Measurements from ENCODE around the gene FBXW9. TPM values are rescaled to one million over a fixed set of nuclear protein-coding genes. Genes with fewer than 3 reads are reported as not detected.
A peak's percentile ranks its signal among the peaks of the same experiment; 100 is the strongest.

The FBXW9 gene
- total RNA-seq, 1 donor from 2014 or later: 8.0 TPM

DNA sequence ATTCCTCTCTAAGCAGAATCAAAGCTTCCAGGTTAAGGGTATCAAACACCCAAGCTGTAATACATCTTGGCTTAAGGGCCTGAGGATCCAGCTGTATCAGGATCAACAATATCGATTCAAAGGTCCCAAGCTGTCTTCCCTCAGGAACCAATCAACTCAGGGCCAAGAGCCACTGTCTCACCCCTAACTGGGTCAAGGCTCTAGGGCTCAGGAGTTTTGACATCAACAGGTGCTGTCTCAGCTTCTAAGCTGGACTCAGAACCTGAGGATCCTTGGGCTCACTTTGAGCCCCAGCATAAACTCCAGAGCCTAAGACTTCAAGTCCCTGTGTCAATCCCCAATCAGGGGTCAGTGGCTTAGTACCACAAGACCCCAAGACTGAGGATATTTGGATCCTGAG is 917 bp downstream of the FBXW9 start:
- Mint-ChIP-seq H3K4me3 (ENCODE audit: unreplicated experiment) (peak overlapping the region; percentile 69), H3K9me3 (ENCODE audit: unreplicated experiment) (no peaks in the 10 kb centered on the region), H3K27me3 (ENCODE audit: unreplicated experiment) (peaks cover 8% of the 10 kb centered on the region), H3K36me3 (ENCODE audit: low read depth, unreplicated experiment) (peaks cover 10% of the 10 kb centered on the region), H3K4me1 (ENCODE audit: unreplicated experiment) (peaks cover 3% of the 10 kb centered on the region), H3K27ac (ENCODE audit: unreplicated experiment) (no peak overlapping the region)
- TF ChIP-seq, protein P1, sequence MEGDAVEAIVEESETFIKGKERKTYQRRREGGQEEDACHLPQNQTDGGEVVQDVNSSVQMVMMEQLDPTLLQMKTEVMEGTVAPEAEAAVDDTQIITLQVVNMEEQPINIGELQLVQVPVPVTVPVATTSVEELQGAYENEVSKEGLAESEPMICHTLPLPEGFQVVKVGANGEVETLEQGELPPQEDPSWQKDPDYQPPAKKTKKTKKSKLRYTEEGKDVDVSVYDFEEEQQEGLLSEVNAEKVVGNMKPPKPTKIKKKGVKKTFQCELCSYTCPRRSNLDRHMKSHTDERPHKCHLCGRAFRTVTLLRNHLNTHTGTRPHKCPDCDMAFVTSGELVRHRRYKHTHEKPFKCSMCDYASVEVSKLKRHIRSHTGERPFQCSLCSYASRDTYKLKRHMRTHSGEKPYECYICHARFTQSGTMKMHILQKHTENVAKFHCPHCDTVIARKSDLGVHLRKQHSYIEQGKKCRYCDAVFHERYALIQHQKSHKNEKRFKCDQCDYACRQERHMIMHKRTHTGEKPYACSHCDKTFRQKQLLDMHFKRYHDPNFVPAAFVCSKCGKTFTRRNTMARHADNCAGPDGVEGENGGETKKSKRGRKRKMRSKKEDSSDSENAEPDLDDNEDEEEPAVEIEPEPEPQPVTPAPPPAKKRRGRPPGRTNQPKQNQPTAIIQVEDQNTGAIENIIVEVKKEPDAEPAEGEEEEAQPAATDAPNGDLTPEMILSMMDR (IDR thresholded peaks at IDR 0.05; ENCODE audit: unreplicated experiment): no peak
- DNase-seq (ENCODE audit: low spot score): no peak

DNA sequence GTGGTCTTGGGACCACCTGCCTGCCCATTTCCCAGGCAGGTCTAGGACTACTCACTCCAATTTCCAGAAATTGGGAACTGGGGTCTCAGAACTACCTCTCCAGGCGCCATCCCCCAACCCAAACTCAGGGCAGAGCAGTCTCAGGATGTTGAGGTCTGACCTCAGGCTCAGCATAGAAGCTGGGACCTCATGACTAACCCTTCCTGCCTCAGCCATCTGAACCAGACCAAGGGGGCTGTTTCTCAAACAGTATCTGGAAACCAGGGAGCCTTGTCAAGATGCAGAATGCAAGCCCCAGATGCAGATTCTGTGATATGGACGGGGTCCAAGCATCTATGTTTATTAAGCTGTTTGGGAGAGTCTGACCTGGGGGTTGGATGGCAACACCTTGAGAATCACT is 1.3 kb downstream of the FBXW9 start:
- Mint-ChIP-seq H3K27ac (ENCODE audit: unreplicated experiment) (no peak overlapping the region), H3K4me3 (ENCODE audit: unreplicated experiment) (no peak overlapping the region), H3K4me1 (ENCODE audit: unreplicated experiment) (peaks cover 3% of the 10 kb centered on the region), H3K27me3 (ENCODE audit: unreplicated experiment) (peaks cover 8% of the 10 kb centered on the region), H3K9me3 (ENCODE audit: unreplicated experiment) (no peaks in the 10 kb centered on the region), H3K36me3 (ENCODE audit: low read depth, unreplicated experiment) (peaks cover 10% of the 10 kb centered on the region)
- DNase-seq (ENCODE audit: low spot score): no peak
- TF ChIP-seq, protein P1 (IDR thresholded peaks at IDR 0.05; ENCODE audit: unreplicated experiment): no peak

DNA sequence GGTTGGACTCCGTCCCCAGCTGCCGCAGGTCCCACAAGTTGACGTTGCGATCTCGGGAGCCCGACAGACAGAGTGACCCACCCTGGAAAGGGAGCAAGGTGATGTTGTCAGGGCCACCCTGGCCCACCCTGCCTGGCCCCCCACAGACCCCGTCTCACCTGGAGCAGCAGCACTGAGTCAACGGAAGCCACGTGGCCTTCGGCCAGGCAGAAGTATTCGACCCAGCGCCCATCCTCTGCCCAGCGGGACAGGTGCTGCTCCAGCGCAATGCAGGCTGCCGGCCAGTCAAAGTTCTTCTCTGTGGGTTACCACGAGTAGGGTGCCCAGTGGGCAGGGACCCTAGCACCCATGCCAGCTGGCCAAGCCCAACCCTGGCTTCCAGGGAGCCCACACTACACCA is 1.8 kb downstream of the FBXW9 start:
- no peaks in the 10 kb centered on the region for H3K9me3 Mint-ChIP-seq (ENCODE audit: unreplicated experiment)

DNA sequence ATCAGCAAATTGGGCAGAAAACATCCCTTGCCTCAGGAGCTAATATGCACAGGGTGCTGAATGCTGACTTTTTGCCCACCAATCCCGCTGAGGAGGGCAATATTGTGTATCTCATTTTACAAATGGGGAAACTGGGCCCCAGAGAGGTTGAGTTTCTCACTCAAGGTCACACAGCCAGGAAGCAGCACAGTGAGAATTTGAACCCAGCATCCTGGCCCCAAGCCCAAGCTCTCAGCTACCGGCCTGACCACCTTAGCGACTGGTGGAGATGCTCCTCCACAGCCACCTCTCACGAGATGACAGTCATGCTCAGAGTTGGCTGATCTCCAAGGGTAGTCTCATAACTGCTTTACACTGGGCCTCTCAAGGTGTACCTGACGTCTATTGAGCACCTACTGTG is 3.5 kb downstream of the FBXW9 start:
- Mint-ChIP-seq H3K27me3 (ENCODE audit: unreplicated experiment) (peaks cover 3% of the 10 kb centered on the region), H3K9me3 (ENCODE audit: unreplicated experiment) (no peaks in the 10 kb centered on the region), H3K36me3 (ENCODE audit: low read depth, unreplicated experiment) (peaks cover 6% of the 10 kb centered on the region), H3K4me1 (ENCODE audit: unreplicated experiment) (no peaks in the 10 kb centered on the region), H3K27ac (ENCODE audit: unreplicated experiment) (no peak overlapping the region), H3K4me3 (ENCODE audit: unreplicated experiment) (no peak overlapping the region)
- TF ChIP-seq, protein P1 (IDR thresholded peaks at IDR 0.05; ENCODE audit: unreplicated experiment): no peak
- no peak for DNase-seq (ENCODE audit: low spot score)

More for the DNA sequence above, 1.8 kb downstream of the FBXW9 start:
- Mint-ChIP-seq H3K4me3 (ENCODE audit: unreplicated experiment) (no peak overlapping the region), H3K27me3 (ENCODE audit: unreplicated experiment) (peaks cover 8% of the 10 kb centered on the region), H3K4me1 (ENCODE audit: unreplicated experiment) (peaks cover 3% of the 10 kb centered on the region), H3K36me3 (ENCODE audit: low read depth, unreplicated experiment) (peaks cover 10% of the 10 kb centered on the region), H3K27ac (ENCODE audit: unreplicated experiment) (no peak overlapping the region)
- TF ChIP-seq, protein P1 (IDR thresholded peaks at IDR 0.05; ENCODE audit: unreplicated experiment): no peak
- no peak for DNase-seq (ENCODE audit: low spot score)

DNA sequence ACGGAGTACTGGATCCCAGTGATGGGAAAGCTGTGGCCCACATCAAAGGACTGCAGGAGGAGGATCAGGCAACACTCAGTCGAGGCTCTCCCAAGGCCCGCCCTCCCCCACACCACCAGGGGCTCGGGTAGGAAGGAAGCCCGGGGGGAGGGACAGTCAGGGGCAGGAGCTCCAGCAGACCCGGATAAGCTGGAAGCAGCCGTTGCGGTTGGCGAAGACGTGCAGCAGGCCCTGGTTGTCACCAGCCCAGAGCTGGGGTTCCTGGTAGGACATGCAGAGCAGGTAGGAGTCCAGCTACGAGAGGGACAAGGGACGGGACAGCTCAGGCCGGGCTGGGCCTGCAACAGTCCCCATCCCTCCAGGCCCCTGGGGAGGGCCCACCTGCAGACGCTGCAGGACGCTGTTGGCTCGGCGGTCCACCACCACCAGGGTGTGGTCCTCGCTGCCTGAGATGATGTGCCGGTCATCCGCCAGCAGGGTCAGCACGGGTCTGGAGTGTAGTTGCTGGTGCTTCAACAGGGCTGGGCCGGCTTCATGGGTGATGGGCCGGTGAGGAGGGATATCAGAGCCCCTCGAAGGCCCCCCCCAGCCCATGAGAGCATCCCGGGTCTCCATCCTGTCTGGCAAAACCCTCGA is 6.7 kb downstream of the FBXW9 start:
- H3K27ac Mint-ChIP-seq (ENCODE audit: unreplicated experiment): no peak overlapping the region
- peaks cover 8% of the 10 kb centered on the region for H3K27me3 Mint-ChIP-seq (ENCODE audit: unreplicated experiment)
- no peaks in the 10 kb centered on the region for H3K9me3 Mint-ChIP-seq (ENCODE audit: unreplicated experiment)
- TF ChIP-seq, protein P1 (IDR thresholded peaks at IDR 0.05; ENCODE audit: unreplicated experiment): no peak
- H3K36me3 Mint-ChIP-seq (ENCODE audit: low read depth, unreplicated experiment): peaks cover 6% of the 10 kb centered on the region
- DNase-seq (ENCODE audit: low spot score): no peak
- H3K4me1 Mint-ChIP-seq (ENCODE audit: unreplicated experiment): no peaks in the 10 kb centered on the region
- H3K4me3 Mint-ChIP-seq (ENCODE audit: unreplicated experiment): no peak overlapping the region

All from endothelial cell (in vitro differentiated cells).